Suppressor macrophage treated with lipopolysaccharide for 1 hour (primary cell): Measurements from ENCODE around the gene AHCYL1.
"Not testable (repeated sequence)": the region's sequence is repeated elsewhere in the genome, so short reads cannot be mapped to it uniquely, and the experiment has no call there.

Source experiments
- DNase-seq, 3 donors: peaks; one replicate each; pipeline ENCODE4 v3.0.0-alpha.2; 2020 to 2022

The AHCYL1 gene

DNA sequence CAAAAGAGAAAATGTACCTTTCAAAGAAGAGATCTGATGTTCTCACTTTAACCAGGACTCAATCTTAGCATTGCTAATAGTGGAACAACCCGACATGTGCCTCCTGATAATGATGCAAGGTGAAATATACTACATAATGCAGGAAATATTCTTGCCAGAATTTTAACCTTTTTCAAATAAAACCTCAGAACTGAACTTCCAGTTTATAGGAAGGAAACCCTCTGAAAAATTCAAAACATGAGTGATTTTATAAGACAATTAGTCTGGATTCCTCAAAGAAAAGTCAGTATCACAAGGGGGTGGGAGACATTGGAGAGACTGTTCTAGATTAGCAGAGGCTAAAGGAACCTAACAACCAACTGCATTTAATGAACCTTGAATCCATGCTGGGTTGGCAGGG, 18.1 kb downstream of the AHCYL1 start:
- no peak for DNase-seq

DNA sequence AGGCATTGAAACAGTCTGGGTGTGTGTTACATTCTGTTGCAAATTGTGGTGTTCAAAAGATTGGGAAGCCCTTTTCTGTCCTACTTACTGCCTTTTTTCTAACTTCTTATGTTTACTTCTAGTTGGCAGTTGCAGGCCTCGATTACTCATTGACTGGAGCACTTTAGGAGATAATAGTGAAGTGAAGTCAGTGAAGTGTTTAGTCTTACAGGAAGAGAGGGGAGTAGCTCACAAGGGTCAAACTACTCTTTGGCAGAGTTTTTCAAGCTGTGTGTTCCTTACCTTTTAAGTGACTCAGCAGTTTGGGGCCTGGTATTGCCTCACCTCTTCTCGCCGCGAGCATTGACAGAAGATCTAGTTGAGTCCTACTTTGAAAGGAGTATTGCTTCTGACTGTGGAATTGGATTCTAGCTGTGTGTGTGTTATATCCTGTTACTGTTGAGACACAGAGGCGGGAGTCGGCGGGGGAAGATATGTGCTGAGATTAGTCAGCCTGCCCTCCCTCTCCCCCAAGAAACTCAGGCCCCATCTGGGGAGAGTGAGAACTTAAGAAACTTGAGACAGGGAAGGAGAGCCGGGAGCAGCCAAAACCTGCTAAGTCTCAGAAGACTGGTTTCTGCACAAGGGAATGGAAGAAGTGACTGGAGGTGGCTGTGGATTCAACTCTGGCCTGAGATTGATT, 19.3 kb downstream of the AHCYL1 start:
- peak; percentile 87 to 89 (median 87) for DNase-seq

DNA sequence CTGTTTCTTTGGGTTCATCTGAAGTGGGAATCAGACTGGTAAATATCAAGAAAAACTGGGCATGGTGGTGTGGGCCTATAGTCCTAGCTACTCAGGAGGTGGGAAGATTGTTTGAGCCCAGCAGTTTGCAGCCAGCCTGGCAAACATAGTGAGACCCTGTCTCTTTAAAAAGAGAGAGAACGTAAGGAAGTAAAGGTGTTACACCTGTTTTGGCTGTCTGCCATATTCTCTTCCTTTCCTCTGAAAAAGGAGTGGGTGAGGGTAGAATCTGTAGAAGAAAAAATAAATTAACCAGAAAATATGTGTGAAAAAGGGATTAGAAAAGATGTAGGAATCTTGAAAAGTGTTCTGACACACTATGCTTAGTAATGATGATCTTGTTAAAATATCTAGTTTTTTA, 20.0 kb downstream of the AHCYL1 start:
- DNase-seq, result no peak

DNA sequence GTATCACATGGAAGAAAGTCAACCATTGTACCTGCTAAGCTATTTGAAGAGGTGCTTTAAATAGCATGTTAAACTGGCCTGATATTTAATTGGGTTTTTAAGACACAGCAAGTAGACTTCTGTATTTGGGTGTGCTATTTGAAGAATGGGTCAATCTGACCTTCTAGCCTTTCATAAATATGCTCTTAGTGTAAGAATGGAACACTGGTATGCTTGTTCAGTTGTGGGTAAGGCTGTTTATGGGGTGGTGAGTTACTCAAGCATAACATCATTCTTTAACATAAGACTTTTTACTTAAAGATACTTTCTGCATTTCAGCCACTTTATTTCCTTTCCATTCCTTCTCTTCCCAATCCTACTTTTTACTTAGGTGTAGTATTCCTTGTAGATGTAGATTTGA, 21.4 kb downstream of the AHCYL1 start:
- DNase-seq, result no peak

DNA sequence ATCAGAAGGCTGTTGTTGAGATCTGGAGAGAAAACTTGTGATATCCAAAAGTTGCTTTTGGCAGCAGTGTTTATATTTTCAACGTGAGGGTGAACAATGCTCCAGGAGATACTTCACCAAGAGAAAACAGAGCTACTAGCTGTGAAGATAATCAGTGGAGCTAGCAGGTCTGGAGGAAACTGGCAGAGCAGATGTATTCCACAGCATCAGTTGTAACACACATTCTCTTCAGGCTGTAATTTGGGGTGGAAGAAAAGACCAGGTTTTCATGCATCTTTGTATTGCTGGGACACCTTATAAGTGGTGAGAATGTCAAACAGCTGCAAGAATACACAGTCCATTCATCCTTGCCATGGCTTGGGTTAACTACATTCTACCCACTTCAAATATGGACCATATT, 22.0 kb downstream of the AHCYL1 start:
- DNase-seq, result no peak

DNA sequence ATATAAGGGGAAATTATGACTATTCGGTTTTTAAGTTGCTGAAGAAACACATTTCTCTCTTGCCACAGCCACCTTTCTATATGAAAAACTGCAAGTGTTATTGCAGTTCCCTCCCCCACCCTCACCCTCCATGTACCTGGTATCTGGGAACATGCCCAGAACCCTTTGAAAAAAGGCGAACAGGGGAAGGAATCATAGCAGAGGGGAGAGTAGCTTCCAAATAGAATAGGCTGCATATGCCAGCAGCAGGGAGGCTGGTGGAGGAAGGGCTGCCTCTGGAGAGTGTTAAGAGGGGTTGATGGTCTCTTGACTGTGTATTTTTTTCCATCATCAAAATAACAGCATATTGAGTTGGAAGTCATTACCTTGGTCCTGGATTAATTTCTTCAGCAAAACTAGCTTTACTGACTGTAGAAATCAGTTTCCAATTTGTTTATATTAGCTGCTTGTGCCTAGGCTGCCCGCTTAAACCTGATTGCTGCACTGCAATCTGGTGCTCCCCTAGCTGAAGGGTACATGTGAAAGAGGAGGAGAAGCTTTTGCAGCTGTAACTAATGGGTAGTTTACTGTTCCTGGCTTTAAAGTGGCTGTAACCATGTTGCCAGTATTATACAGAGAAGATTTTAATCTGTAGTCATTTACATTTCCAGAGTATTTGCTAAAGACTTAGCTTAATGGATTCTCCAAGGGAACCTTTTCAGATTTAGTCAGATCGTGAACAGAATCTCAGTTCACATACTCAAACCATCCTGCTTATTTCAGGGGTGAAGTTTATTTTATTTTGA, 22.7 kb downstream of the AHCYL1 start:
- no peak for DNase-seq

DNA sequence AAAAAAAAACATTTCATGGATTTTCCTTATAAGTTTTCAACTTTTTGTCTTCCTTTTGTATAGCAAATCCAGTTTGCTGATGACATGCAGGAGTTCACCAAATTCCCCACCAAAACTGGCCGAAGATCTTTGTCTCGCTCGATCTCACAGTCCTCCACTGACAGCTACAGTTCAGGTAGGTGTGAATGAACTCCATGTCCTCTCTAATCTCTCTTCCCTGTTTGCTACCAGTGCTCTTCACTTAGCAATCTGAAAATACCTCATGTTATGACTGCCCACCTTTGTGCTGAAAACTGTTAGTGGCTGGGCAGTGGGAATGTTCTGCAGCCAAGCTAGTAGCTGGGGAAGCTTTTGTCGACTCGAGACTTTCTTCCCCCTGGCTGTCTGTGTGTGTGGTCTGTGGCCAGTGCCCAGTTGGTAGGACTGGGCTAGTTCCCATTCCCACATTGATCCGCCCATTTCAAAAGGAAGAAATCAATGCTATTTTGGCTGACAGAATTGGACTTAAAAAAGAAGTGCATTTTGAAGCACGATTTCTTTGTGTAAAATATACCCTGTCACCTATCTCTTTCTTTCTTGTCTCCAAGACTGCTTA, 24.5 kb downstream of the AHCYL1 start:
- no peak for DNase-seq

DNA sequence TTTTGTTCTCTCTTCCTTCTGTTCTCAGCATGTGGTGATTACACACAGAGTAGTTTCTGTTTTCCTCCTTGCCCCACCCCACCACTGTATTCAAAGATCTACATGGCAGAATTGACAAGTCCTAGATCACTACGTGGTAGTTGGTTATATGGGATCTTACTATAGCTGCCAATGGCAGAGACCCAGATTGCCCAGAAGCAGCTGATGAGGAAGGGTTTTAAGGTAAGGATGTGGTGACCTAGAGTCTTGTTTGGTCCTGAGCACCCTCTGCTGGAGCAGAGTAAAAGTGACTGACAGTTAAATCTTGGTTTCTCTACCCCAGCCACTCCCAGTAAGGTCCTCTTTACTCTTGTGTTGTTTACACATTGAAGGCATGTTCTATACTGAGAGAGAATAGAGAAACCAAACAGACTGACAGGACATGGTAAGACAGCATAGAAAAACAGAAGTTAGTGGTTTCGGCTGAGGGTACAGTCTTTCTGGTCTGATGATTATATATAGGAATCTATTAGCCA, 27.0 kb downstream of the AHCYL1 start:
- peak; percentile 70 to 75 (median 74) for DNase-seq

DNA sequence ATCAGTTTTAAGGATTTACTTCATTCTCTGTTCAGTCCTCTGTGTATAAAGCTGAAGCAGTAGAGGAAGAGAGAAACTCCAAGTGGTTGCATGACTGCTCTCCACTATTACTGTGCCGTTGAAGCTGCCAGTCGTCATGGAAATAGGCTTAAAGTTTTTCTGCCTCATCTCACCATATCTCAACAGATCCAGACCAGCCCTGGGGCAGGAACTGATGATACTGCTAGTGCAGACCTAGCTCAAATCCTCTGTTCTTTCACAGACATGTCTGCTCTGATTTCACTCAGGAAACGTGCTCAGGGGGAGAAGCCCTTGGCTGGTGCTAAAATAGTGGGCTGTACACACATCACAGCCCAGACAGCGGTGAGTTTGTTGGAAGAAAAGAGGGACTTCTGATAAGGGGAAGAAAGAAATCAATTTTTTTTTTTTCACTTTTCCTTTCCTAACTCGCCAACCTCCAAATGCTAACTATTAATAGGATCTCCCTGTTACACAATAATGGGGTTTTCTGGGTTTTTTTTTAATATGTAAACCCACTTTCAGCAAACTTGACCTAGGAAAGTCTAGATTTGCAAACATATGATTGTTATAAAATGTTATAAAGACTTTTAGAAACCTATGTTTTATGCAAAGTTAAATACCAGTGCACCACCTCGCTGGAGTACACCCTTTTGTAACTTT, 27.7 kb downstream of the AHCYL1 start:
- DNase-seq, result peak; percentile 48 to 84 (median 70)

DNA sequence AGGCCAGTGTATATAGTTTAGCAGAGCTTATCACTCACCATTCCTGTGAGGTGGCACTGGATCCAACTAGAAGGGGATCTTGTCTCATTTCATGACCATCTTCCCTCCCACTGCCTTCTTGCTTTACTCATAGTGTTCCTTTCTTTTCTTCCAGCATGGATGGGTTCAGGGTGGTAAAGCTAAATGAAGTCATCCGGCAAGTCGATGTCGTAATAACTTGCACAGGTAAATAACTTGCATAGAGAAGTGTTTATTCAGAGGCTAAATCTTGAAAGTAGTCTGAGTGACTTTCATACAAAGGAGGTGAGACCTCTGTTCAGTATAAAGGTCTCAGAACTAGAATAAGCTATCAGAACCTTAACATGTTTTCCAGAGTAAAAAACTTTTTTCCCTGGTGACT, 33.2 kb downstream of the AHCYL1 start:
- DNase-seq, result no peak

DNA sequence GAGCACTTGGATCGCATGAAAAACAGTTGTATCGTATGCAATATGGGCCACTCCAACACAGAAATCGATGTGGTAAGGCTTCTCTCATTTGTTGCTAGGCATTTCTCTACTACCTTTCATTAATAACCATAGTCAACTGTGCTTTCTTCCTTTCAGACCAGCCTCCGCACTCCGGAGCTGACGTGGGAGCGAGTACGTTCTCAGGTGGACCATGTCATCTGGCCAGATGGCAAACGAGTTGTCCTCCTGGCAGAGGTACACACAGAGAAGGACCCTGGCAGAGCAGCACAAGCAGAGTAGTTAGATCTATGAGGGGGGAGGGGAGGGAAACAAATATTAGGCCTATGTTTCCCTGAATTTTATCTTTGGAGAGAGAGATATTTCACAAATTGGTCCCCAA, 33.8 kb downstream of the AHCYL1 start:
- DNase-seq, result no peak

DNA sequence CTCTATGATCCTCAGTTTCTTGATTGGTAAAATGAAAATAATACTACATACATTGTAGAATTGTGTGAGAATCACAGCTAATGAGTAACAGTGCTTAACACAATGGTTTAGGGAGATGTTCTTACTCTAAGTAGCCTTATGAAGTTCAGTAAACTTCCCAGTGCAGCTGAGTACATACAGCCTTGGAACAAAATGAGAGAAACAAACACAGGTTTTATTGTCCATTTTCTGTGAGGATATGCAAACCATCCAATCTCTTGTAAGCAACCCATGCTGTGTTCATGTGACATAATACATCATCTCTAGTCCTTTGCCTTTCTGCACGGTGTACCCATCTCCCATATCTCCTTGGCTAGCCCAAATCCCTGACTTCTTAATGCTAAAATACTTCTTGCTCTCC, 35.2 kb downstream of the AHCYL1 start:
- no peak for DNase-seq

DNA sequence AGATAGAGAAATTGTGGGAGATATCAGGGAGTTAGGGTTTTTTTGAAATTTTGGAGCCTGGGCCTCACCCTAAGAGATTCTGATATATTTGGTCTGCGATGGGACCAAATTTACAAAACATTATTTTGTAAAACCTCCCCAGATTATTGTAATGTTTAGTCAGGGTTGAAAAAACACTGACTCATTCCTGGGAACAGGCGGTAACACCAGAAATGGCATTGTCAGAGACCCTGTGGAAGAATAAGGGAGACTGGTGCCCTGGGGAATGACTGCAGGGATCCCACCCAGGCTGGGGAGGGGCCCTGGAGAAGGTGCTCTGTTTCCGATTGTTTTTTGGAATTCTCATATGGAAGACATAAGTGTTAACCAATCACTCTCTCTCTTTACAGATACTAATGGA, 36.7 kb downstream of the AHCYL1 start:
- DNase-seq, result no peak

DNA sequence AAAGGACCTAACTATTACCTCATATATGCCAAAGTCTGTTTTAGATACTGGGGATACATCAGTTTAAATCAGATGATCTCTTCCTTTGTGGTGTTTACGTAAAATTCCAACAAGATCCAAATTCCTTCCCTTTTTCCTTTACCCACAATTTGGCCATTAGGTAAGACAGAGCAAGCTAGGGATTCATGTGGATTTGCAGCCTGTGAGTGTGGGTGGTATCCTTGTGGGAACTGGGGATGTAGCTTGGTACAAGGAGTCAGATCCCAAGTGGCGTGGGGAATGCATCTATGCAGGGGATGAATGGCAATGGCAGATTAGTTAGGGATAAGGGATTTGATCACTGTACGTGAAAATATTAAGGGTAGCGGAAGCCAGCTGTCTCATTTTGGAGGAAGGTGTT, 40.0 kb downstream of the AHCYL1 start:
- DNase-seq, result no peak

DNA sequence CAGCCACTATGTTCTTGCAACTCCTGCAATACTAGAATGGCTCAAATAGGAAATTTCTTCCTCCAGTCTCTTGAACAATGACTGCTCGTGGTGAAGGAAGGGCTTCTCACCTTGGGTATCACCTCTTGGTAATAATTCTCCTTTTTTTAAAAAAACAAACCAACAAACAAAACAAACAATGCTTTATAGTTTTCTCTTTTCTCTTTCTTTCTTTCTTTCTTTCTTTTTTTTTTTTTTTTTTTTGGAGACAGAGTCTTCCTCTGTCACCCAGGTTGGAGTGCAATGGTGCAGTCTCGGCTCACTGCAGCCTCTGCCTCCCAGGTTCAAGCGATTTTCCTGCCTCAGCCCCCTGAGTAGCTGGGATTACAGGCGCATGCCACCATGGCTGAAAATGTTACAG, 46.1 kb downstream of the AHCYL1 start:
- DNase-seq, result not testable (repeated sequence)

DNA sequence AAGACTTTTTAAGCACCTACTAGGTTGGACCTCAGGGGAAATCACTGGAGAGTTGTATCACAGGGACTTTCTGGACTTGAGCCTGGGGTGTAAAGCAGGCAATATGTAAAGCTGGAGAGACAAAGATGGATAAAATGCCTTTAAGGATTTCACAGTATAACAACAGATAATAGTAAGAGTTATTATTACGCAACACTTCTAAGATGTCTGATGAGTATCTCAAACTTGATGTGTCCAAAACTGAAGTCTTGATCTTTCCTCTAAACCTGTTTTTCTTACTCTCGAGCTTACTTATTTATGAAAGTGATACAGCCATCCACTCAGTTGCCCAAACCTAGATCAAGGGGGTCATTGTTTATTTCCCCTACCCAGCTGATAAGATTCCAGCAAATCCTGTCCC, 47.8 kb downstream of the AHCYL1 start:
- DNase-seq, result no peak

DNA sequence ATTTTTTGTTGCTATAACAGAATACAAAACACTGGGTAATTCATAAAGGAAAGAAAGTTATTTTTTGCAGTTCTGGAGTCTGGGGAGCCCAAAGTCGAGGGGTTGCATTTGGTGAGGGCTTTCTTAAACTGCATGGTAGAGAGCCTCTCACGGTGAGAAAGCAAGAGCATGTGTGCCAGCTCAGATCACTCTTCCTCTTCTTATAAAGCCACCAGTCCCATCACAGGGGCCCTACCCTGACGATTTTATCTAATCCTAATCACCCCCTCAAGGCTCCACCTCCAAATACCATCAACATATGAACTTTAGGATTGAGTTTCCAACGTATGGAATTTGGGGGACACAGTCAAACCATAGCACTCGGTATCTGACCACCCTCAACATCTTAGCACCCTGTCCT, 48.9 kb downstream of the AHCYL1 start:
- no peak for DNase-seq

DNA sequence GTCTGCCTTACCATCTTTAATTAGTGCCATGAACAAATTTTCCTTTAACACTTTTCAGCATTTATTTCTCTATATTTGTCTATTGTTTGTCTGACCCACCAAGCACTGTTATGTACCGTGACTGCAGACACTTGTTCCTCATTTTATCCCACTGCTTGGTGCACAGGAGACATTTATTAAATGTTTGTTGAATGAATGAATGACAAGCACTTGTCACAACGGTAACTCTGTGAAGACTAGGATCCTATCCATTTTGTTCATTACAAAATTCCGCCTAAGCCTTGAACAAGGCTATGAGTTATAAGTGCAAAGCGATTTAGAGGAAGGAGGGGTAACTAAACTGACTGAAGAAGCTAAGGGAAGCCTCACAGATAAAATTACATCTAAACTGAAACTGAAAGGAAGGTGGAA, 49.5 kb downstream of the AHCYL1 start:
- DNase-seq, result no peak

DNA sequence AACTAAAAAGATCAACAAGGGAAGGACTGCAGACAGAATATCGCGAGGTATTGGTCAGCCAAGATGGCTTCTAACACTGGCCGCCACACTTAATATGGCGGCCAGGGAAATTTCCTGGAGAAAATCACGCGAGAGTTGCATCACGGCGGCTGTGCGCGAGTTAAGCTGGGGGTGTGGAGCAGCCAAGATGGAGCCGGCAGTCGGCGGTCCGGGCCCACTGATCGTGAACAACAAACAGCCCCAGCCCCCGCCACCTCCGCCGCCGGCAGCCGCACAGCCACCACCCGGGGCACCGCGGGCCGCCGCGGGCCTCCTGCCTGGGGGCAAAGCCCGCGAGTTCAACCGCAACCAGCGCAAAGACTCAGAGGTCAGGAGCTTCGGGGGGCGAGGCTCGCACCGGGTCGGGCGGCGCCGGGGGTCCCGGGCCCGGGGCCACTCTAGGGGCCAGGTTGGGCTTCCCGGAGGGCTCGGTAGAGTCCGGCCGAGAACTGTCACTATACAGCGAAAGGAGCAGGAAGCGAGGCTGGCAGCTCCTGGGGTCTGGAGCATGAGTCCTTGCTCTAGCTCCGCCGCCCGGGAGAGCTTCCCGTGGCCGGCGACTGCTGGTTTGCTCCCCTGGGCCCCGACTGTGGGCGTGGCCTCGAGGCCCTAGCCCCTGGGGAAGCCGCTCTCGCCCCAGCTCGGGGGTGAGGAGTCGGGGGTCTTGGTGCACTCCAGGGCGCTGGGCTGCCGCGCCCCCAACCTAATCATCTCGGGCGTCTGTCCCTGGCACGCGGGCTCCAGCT, 50.1 kb downstream of the AHCYL1 start, which contains the start of gene STRIP1:
Gene STRIP1, plus strand, starts transcription at position 174 of the 785 bp plus-strand sequence. Its CDS starts 14 bp downstream, at position 188.
- DNase-seq, result peak; percentile 95 to 99 (median 98)

DNA sequence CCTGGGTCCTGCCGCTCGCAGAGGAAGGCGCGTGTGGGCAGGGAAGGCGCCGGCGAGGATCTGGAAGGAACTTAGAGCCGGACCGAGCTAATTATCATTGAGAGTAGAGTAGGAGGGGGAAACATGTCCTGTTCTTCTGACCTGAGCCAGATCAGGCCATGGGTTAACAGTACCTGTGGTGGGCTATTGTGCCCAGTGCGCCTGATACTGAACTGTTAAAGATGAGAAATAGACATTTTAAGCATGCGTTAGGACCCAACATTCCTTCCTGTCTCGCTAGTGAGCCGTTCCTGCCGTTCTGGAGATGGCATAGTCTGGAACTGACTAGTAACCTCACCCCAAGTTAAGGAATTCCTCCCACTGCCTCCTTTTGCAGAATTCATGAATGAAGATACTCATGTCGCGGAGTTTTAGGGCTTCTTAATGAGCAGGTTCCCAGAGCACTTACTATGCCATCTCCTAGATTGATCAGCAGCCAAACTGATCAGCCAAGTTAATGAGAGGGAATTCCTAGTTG, 50.7 kb downstream of the AHCYL1 start:
- no peak for DNase-seq

DNA sequence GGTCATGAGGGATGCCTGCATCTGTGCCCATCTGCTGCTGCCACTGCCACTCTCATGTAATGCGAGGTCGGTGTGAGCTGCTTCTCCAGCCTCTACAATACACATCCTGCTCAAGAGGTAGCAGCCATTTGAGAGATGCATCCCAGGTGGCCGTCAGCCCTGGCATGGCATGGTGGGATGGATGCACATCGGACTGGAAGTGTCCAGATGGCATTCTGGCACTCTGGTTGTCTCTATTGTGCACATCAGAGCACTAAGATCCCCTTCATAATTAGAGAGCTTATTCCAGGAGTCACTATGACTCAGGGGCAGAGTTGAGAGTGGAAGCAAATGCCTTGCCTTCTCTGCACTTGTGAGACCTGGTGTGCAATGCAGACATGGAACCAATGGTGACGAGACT, 53.7 kb downstream of the AHCYL1 start:
- DNase-seq, result no peak

DNA sequence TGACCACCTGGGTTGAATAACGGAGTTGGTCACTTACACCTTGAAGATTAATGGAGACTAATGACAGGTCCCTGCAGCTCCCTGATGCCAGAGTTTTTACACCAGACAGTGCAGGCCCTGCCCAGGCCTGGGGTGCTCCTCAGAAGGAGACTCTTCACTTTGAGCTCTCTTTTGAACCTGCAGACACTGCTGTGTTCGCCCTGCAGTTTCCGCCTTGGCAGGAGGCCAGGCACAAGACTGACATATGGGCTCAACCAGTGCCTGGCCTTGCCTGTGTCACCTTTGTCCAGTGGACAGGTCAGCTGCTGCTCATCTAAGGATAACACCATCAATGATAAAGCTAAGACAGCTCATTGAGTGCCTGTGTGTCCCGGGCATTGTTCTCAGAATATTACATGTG, 55.1 kb downstream of the AHCYL1 start:
- no peak for DNase-seq
